ENCODE data around the gene PHC3.
A peak's percentile ranks its signal among the peaks of the same experiment; 100 is the strongest.

PHC3 gene

GRCh38 chr3:170050753-170051152, 130.8 kb downstream of the PHC3 start:
- peaks cover 3% of the 10 kb centered on the region for H3K36me3 ChIP-seq (ENCODE audit: control insufficient read depth, insufficient read depth, low read length)
- no peak for DNase-seq (ENCODE audit: extremely low read depth, insufficient read length)
- no peak overlapping the region for H3K4me3 ChIP-seq (replicated peaks; ENCODE audit: low read depth, low read length)
- H3K27me3 ChIP-seq (replicated peaks; ENCODE audit: control insufficient read depth, insufficient read depth, low read length): no peaks in the 10 kb centered on the region
- TF ChIP-seq, protein P1, sequence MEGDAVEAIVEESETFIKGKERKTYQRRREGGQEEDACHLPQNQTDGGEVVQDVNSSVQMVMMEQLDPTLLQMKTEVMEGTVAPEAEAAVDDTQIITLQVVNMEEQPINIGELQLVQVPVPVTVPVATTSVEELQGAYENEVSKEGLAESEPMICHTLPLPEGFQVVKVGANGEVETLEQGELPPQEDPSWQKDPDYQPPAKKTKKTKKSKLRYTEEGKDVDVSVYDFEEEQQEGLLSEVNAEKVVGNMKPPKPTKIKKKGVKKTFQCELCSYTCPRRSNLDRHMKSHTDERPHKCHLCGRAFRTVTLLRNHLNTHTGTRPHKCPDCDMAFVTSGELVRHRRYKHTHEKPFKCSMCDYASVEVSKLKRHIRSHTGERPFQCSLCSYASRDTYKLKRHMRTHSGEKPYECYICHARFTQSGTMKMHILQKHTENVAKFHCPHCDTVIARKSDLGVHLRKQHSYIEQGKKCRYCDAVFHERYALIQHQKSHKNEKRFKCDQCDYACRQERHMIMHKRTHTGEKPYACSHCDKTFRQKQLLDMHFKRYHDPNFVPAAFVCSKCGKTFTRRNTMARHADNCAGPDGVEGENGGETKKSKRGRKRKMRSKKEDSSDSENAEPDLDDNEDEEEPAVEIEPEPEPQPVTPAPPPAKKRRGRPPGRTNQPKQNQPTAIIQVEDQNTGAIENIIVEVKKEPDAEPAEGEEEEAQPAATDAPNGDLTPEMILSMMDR (IDR thresholded peaks at IDR 0.05; ENCODE audit: insufficient read depth, low read length, poor library complexity, severe bottlenecking): no peak

DNA sequence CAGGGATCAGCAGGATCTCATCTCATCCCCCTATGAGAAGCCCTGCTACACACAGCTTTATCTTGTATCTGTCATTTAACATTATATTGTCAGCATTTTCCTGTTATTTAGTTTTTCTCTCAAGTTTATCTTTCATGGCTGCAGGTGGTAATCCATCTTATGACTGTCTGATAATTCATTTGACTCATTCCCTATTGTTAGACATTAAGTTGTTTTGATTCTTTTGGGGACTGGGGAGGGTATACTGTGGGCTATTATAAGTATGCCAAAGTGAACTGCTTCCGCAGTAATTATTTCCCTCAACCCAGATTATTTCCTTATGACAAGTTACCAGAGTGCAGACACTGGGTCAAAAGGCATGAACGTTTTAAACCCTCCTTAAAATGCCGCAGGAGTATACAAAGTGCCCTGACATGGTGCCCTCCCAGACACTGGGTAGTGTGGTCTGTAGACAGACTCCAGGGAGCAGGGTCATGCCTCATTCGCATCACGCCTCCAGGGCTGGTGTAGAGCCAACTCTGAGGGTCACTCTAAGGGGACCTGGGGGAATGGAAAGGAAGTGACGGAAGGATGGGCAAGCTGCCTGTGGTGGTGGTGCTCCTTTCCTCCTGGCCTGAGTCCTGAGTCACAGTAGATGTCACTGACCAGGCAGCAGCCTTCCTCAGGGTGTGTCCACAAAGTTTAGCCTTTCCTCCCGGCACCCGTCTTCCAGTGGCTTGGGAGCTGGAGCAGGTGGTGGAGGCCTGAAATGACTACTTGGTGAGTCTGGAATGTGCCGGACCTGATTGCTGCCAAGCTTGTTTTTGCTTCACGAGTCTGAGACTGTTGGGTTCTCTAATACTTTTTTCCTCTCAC, 132.2 kb downstream of the PHC3 start:
- TF ChIP-seq, protein P1 (IDR thresholded peaks at IDR 0.05; ENCODE audit: insufficient read depth, low read length, poor library complexity, severe bottlenecking): no peak
- DNase-seq (ENCODE audit: extremely low read depth, insufficient read length): no peak
- no peaks in the 10 kb centered on the region for H3K27me3 ChIP-seq (replicated peaks; ENCODE audit: control insufficient read depth, insufficient read depth, low read length)
- H3K36me3 ChIP-seq (ENCODE audit: control insufficient read depth, insufficient read depth, low read length): peaks cover 3% of the 10 kb centered on the region
- no peak overlapping the region for H3K4me3 ChIP-seq (replicated peaks; ENCODE audit: low read depth, low read length)

DNA sequence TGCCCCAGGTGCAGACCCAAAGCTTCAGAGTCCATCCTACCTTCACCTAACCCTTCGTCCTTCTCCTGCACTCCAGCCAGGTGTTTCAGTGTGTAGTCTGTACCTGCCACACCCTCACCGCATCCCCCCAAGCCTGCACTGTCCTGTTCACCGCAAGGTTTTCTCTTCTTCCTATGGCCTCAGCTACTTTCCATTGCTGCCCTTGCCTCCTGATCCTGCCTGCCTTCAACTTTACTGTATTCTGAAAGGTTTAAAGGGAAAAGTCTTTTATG, 134.5 kb downstream of the PHC3 start:
- DNase-seq (ENCODE audit: extremely low read depth, insufficient read length): no peak
- Histone ChIP-seq H3K36me3 (ENCODE audit: control insufficient read depth, insufficient read depth, low read length) (peaks cover 3% of the 10 kb centered on the region), H3K27me3 (replicated peaks; ENCODE audit: control insufficient read depth, insufficient read depth, low read length) (no peaks in the 10 kb centered on the region), H3K4me3 (replicated peaks; ENCODE audit: low read depth, low read length) (no peak overlapping the region)
- TF ChIP-seq, protein P1 (IDR thresholded peaks at IDR 0.05; ENCODE audit: insufficient read depth, low read length, poor library complexity, severe bottlenecking): no peak

DNA sequence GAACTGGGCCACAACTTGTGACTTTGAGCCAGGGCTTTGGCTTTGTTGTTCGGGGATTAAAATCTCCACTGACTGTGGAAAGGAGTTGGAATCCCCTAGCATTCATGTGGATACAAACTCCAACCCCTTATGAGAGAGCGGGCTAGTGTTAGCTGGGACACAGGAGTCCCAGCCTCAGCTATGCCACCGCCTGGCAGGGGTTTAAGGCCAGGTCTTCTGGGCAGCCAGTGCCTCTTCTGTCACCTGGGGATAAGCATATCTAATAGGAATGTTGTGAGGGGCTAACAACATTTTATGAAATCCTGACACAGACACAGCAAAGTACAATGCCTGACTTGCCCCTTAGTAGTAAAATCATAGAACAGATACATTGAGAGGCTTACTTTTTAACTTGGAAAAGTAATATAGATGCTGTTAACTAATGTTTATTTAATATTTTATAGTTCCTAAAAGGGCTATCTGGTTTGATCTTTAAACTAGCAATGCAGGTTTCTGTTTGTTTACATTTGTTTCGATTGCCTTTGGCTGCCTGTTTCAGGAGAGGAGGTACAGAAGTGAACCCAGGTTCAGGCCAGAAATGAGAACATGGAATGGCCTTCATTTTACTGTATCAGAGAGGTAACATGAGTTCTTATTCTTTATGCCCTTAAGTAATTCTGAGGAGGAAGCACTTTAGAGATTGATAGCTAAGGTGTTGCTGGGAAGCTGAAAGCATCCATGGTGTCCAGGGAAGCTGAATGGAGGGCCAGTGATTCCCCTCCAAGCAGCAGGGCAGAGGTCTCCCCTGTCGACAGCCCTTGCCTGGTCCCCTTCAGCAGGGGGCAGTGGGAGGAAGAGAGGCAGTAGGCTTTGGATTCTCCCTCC, 135.0 kb downstream of the PHC3 start:
- DNase-seq (ENCODE audit: extremely low read depth, insufficient read length): no peak
- Histone ChIP-seq H3K4me3 (replicated peaks; ENCODE audit: low read depth, low read length) (no peak overlapping the region), H3K27me3 (replicated peaks; ENCODE audit: control insufficient read depth, insufficient read depth, low read length) (no peaks in the 10 kb centered on the region), H3K36me3 (ENCODE audit: control insufficient read depth, insufficient read depth, low read length) (peaks cover 3% of the 10 kb centered on the region)
- TF ChIP-seq, protein P1 (IDR thresholded peaks at IDR 0.05; ENCODE audit: insufficient read depth, low read length, poor library complexity, severe bottlenecking): no peak

DNA sequence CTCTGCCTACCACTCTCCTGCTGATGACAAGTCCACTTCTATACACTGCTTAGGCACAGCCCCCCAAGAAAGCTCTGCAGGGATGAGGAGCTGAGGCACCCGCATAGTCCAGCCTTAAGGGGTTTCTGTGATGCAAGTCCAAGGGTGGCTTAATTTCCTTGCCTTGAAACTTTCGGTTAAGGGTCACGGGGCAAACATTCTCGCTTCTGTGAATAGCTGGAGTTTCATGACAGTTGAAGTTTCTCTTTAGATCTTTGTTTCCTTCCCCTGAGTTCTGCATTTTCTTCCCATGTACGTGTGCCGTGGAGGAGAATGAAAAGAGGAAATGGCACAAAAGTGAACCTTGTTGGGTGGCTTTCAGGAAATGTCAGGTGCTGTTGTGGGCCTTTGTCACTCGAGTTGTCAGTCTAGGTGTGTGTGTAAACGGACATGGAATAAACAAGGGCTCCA, 136.7 kb downstream of the PHC3 start:
- DNase-seq (ENCODE audit: extremely low read depth, insufficient read length): peak; percentile 82
- Histone ChIP-seq H3K36me3 (ENCODE audit: control insufficient read depth, insufficient read depth, low read length) (peaks cover 3% of the 10 kb centered on the region), H3K27me3 (replicated peaks; ENCODE audit: control insufficient read depth, insufficient read depth, low read length) (no peaks in the 10 kb centered on the region), H3K4me3 (replicated peaks; ENCODE audit: low read depth, low read length) (peak overlapping the region; percentile 24; the same call in 1 of the 2 replicates)
- TF ChIP-seq, protein P1 (IDR thresholded peaks at IDR 0.05; ENCODE audit: insufficient read depth, low read length, poor library complexity, severe bottlenecking): no peak

All from GM06990 (cell line).